ENCODE data around the gene SH2D2A.
A peak's percentile ranks its signal among the peaks of the same experiment; 100 is the strongest.
"Not testable (repeated sequence)": the region's sequence is repeated elsewhere in the genome, so short reads cannot be mapped to it uniquely, and the experiment has no call there.

The SH2D2A gene

GRCh38 chr1:156767101-156767878, 49.4 kb downstream of the SH2D2A start, which contains the start of gene PRCC:
PRCC (plus strand) TSS chr1:156767535; CDS start chr1:156767772, 237 bp downstream.
- peak; percentile 98 for DNase-seq

GRCh38 chr1:156766298-156767100, 50.1 kb downstream of the SH2D2A start:
- peak; percentile 74 for DNase-seq

- no peak for DNase-seq
Observed at GRCh38 chr1:156765666-156766065, 51.0 kb downstream of the SH2D2A start.

- not testable (repeated sequence) for DNase-seq
Observed at GRCh38 chr1:156765136-156765535, 51.5 kb downstream of the SH2D2A start.

GRCh38 chr1:156760796-156761104, 55.9 kb downstream of the SH2D2A start:
- no peak for DNase-seq

GRCh38 chr1:156760092-156760795, 56.4 kb downstream of the SH2D2A start:
- DNase-seq = no peak

- DNase-seq = not testable (repeated sequence)
Observed at GRCh38 chr1:156757572-156758253, 58.9 kb downstream of the SH2D2A start.

- no peak for DNase-seq
Observed at GRCh38 chr1:156756355-156756754, 60.3 kb downstream of the SH2D2A start.

Data from NCI-H2029 treated with DMSO at 0.1 percent for 48 hours (cell line).